ENCODE data around the gene PCAT6. TPM values are rescaled to one million over a fixed set of nuclear protein-coding genes. Genes with fewer than 3 reads are reported as not detected.

Gene PCAT6
- total and polyA plus RNA-seq, 2 donors from 2014 or later = 2.0 to 5.8 TPM

DNA sequence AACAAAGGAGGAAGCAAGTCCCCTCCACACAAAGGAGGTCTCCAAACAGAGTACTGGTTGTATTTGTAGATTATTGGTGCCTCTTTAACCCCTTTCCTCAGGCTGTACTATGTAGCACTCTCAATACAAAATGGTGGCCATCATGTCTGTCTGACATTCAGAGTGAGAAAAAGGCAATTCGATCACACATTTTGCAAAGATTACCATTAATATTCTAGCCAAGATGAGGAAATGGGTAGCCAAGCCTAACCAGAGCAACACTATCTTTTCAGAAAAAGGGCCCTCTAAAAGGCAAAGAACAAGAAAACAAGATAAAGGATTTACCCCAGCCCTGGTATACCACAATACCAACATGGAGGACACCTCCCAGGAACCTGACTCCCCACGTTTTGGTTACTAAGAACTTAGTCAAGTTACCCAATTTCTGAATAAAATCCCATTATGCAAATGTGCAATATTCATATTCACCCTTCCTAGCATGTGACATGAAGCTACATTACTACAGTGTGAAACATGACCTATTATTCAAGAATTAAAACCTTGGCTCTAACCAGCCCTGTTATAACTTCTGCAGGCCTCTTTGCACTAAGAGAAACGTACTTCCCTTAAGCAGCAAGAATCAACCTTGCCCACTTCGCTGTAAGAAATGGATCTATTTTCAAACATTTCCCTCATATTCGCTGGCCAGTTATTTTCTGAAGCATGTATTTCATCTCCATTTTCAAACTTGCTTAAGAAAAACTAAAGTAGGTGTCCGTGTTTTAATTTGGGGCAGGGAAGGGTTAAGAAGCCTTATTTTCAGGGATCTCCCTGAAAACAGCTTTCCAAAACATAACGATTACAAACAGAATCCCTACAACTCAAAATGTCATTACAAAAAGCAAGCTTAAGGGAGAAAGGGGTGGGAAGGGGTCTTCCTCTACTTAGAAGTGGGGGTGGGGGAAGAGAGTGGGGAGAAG, 4.6 kb upstream of the PCAT6 start:
- intact Hi-C loops (cut with DNase I) = no loop called here
- Histone ChIP-seq H3K9ac (ENCODE audit: low read length in 3 of 3) (peak overlapping the region in 2 of 3 donors; percentile 67 to 81), H3K9me3 (ENCODE audit: control insufficient read depth in 2 of 3, insufficient read depth in 1 of 3, low read length in 3 of 3) (no peaks in the 10 kb centered on the region), H3K4me3 (ENCODE audit: low read length in 3 of 3) (peak overlapping the region; percentile 78 to 84 (median 80)), H3K4me1 (ENCODE audit: control insufficient read depth in 2 of 3, insufficient read depth in 2 of 3, low read depth in 1 of 3, low read length in 3 of 3) (peaks cover 0 to 10% (median 0%) of the 10 kb centered on the region in 3 donors), H3K36me3 (ENCODE audit: control insufficient read depth in 2 of 3, insufficient read depth in 3 of 3, low read length in 3 of 3) (no peaks in the 10 kb centered on the region), H3K27ac (ENCODE audit: low read depth in 2 of 2, low read length in 2 of 2) (peak overlapping the region in 1 of 2 donors; percentile 54), H3K27me3 (ENCODE audit: control insufficient read depth, insufficient read depth, low read length) (no peaks in the 10 kb centered on the region)
- FAIRE-seq (no peak), DNase-seq (peak in 1 of 5 donors; percentile 48)
- TF ChIP-seq CTCF (IDR thresholded peaks at IDR 0.05; ENCODE audit: borderline replicate concordance, extremely low read depth, insufficient read depth) = no peak

- peak overlapping the region in 1 of 2 donors; percentile 54 for H3K27ac ChIP-seq (ENCODE audit: low read depth in 2 of 2, low read length in 2 of 2)
- no peaks in the 10 kb centered on the region for H3K36me3 ChIP-seq (ENCODE audit: control insufficient read depth in 2 of 3, insufficient read depth in 3 of 3, low read length in 3 of 3)
- DNase-seq (peak; percentile 60 to 76 (median 70)), FAIRE-seq (no peak)
- peak overlapping the region; percentile 67 to 81 (median 67) for H3K9ac ChIP-seq (ENCODE audit: low read length in 3 of 3)
- TF ChIP-seq CTCF (IDR thresholded peaks at IDR 0.05; ENCODE audit: borderline replicate concordance, extremely low read depth, insufficient read depth) = no peak
- H3K4me3 ChIP-seq (ENCODE audit: low read length in 3 of 3) = peak overlapping the region; percentile 78 to 84 (median 80)
- no peaks in the 10 kb centered on the region for H3K9me3 ChIP-seq (ENCODE audit: control insufficient read depth in 2 of 3, insufficient read depth in 1 of 3, low read length in 3 of 3)
- H3K27me3 ChIP-seq (ENCODE audit: control insufficient read depth, insufficient read depth, low read length) = no peaks in the 10 kb centered on the region
- intact Hi-C loops (cut with DNase I) = no loop called here
- peaks cover 0 to 14% (median 0%) of the 10 kb centered on the region in 3 donors for H3K4me1 ChIP-seq (ENCODE audit: control insufficient read depth in 2 of 3, insufficient read depth in 2 of 3, low read depth in 1 of 3, low read length in 3 of 3)
Observed at GRCh38 chr1:202806845-202807450, 3.8 kb upstream of the PCAT6 start.

DNA sequence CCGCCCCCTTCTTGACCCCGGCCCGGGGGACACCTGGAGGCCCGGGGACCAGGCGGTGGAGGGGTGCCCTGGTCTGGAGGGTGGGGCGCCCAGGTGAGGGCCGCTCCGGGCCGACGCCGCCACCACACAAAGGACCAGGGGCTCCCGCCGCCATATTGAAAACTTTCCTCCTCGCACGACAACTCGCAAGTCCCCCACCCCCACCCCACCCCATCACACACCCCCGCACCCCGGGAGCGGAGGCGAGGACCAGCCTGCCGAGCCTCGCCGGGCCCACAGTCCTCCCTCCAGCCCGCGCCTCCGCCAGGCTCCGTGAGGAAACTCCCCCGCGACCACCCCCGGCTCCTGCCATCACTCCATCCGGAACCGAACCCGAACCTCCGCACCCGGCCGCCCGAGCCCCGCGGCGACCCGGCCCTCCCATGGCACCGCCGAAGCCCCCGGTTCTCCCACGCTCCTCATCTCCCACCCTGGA, 3.3 kb upstream of the PCAT6 start:
- Histone ChIP-seq H3K4me3 (ENCODE audit: low read length in 3 of 3) (peak overlapping the region; percentile 72 to 78 (median 76)), H3K4me1 (ENCODE audit: control insufficient read depth in 2 of 3, insufficient read depth in 2 of 3, low read depth in 1 of 3, low read length in 3 of 3) (peaks cover 0 to 14% (median 0%) of the 10 kb centered on the region in 3 donors), H3K9me3 (ENCODE audit: control insufficient read depth in 2 of 3, insufficient read depth in 1 of 3, low read length in 3 of 3) (no peaks in the 10 kb centered on the region), H3K36me3 (ENCODE audit: control insufficient read depth in 2 of 3, insufficient read depth in 3 of 3, low read length in 3 of 3) (no peaks in the 10 kb centered on the region), H3K9ac (ENCODE audit: low read length in 3 of 3) (peak overlapping the region; percentile 10 to 72 (median 37)), H3K27ac (ENCODE audit: low read depth in 2 of 2, low read length in 2 of 2) (peak overlapping the region; percentile 72 to 91), H3K27me3 (ENCODE audit: control insufficient read depth, insufficient read depth, low read length) (no peaks in the 10 kb centered on the region)
- FAIRE-seq = no peak
- peak; percentile 61 to 83 (median 80) for DNase-seq
- no peak for TF ChIP-seq CTCF (IDR thresholded peaks at IDR 0.05; ENCODE audit: borderline replicate concordance, extremely low read depth, insufficient read depth)
- intact Hi-C loops (cut with DNase I) = no loop called here
